ENCODE measurements around the gene GPR137B. TPM values are rescaled to one million over a fixed set of nuclear protein-coding genes. Genes with fewer than 3 reads are reported as not detected.
"Not testable (repeated sequence)": the region's sequence is repeated elsewhere in the genome, so short reads cannot be mapped to it uniquely, and the experiment has no call there.

Gene GPR137B
- polyA plus RNA-seq, 1 donor from 2014 or later = 8.2 TPM

- no peaks in the 10 kb centered on the region for H3K9me3 ChIP-seq (ENCODE audit: low read length)
- no peaks in the 10 kb centered on the region for H3K9me2 ChIP-seq (ENCODE audit: insufficient read depth, low read length)
- TF ChIP-seq, protein P1, sequence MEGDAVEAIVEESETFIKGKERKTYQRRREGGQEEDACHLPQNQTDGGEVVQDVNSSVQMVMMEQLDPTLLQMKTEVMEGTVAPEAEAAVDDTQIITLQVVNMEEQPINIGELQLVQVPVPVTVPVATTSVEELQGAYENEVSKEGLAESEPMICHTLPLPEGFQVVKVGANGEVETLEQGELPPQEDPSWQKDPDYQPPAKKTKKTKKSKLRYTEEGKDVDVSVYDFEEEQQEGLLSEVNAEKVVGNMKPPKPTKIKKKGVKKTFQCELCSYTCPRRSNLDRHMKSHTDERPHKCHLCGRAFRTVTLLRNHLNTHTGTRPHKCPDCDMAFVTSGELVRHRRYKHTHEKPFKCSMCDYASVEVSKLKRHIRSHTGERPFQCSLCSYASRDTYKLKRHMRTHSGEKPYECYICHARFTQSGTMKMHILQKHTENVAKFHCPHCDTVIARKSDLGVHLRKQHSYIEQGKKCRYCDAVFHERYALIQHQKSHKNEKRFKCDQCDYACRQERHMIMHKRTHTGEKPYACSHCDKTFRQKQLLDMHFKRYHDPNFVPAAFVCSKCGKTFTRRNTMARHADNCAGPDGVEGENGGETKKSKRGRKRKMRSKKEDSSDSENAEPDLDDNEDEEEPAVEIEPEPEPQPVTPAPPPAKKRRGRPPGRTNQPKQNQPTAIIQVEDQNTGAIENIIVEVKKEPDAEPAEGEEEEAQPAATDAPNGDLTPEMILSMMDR (IDR thresholded peaks at IDR 0.05; ENCODE audit: poor library complexity, severe bottlenecking) = no peak
- TF ChIP-seq EZH2 (IDR thresholded peaks at IDR 0.05; ENCODE audit: borderline replicate concordance, insufficient read depth, low read length, poor library complexity, severe bottlenecking) (no peak), TAF1 (IDR thresholded peaks at IDR 0.05; ENCODE audit: low read depth) (no peak), EP300 (conservative IDR thresholded peaks at IDR 0.05; ENCODE audit: poor library complexity, severe bottlenecking) (no peak), RAD21 (conservative IDR thresholded peaks at IDR 0.05) (no peak), MXI1 (conservative IDR thresholded peaks at IDR 0.05; ENCODE audit: poor library complexity, severe bottlenecking) (no peak), POLR2AphosphoS5 (IDR thresholded peaks at IDR 0.05) (no peak)
- no peaks in the 10 kb centered on the region for H3K27me3 ChIP-seq (ENCODE audit: insufficient read depth, low read depth, low read length)
- H2AFZ ChIP-seq (ENCODE audit: low read depth, low read length) = no peak overlapping the region
- H3K9ac ChIP-seq (ENCODE audit: low read length) = no peak overlapping the region
- H3K4me3 ChIP-seq (ENCODE audit: low read length) = no peak overlapping the region
- no peaks in the 10 kb centered on the region for H4K20me1 ChIP-seq (ENCODE audit: insufficient read depth)
- no peaks in the 10 kb centered on the region for H3K79me2 ChIP-seq (replicated peaks; ENCODE audit: insufficient read depth, low read length)
- H3F3A ChIP-seq (ENCODE audit: insufficient read depth, low read length, poor library complexity, severe bottlenecking) = no peaks in the 10 kb centered on the region
- H3K4me2 ChIP-seq (ENCODE audit: low read length) = no peak overlapping the region
- no peaks in the 10 kb centered on the region for H3K36me3 ChIP-seq (ENCODE audit: insufficient read depth, low read length)
- no peak overlapping the region for H3K27ac ChIP-seq (ENCODE audit: low read length)
Observed at GRCh38 chr1:236160540-236161127, 18.3 kb downstream of the GPR137B start.

- H3K36me3 ChIP-seq (ENCODE audit: insufficient read depth, low read length) = no peaks in the 10 kb centered on the region
- no peak overlapping the region for H3K9ac ChIP-seq (ENCODE audit: low read length)
- H3F3A ChIP-seq (ENCODE audit: insufficient read depth, low read length, poor library complexity, severe bottlenecking) = no peaks in the 10 kb centered on the region
- H3K79me2 ChIP-seq (replicated peaks; ENCODE audit: insufficient read depth, low read length) = no peaks in the 10 kb centered on the region
- no peaks in the 10 kb centered on the region for H3K9me3 ChIP-seq (ENCODE audit: low read length)
- H3K9me2 ChIP-seq (ENCODE audit: insufficient read depth, low read length) = no peaks in the 10 kb centered on the region
- no peaks in the 10 kb centered on the region for H3K27me3 ChIP-seq (ENCODE audit: insufficient read depth, low read depth, low read length)
- H2AFZ ChIP-seq (ENCODE audit: low read depth, low read length) = no peak overlapping the region
- no peak overlapping the region for H3K27ac ChIP-seq (ENCODE audit: low read length)
- no peaks in the 10 kb centered on the region for H4K20me1 ChIP-seq (ENCODE audit: insufficient read depth)
- no peak overlapping the region for H3K4me3 ChIP-seq (ENCODE audit: low read length)
- no peak overlapping the region for H3K4me2 ChIP-seq (ENCODE audit: low read length)
- TF ChIP-seq RAD21 (conservative IDR thresholded peaks at IDR 0.05) (no peak), MXI1 (conservative IDR thresholded peaks at IDR 0.05; ENCODE audit: poor library complexity, severe bottlenecking) (no peak), EP300 (conservative IDR thresholded peaks at IDR 0.05; ENCODE audit: poor library complexity, severe bottlenecking) (no peak), EZH2 (IDR thresholded peaks at IDR 0.05; ENCODE audit: borderline replicate concordance, insufficient read depth, low read length, poor library complexity, severe bottlenecking) (no peak), POLR2AphosphoS5 (IDR thresholded peaks at IDR 0.05) (no peak)
Observed at GRCh38 chr1:236161230-236161629, 18.9 kb downstream of the GPR137B start.

GRCh38 chr1:236161755-236162154 is 19.4 kb downstream of the GPR137B start:
- not testable (repeated sequence) for H4K20me1 ChIP-seq (ENCODE audit: insufficient read depth); H2AFZ ChIP-seq (ENCODE audit: low read depth, low read length)

More at GRCh38 chr1:236161755-236162154, 19.4 kb downstream of the GPR137B start:
- H3K27me3 ChIP-seq (ENCODE audit: insufficient read depth, low read depth, low read length); H3K27ac ChIP-seq (ENCODE audit: low read length); H3K4me3 ChIP-seq (ENCODE audit: low read length); H3K9me3 ChIP-seq (ENCODE audit: low read length); H3F3A ChIP-seq (ENCODE audit: insufficient read depth, low read length, poor library complexity, severe bottlenecking); H3K36me3 ChIP-seq (ENCODE audit: insufficient read depth, low read length); H3K9me2 ChIP-seq (ENCODE audit: insufficient read depth, low read length); H3K4me2 ChIP-seq (ENCODE audit: low read length); H3K9ac ChIP-seq (ENCODE audit: low read length); H3K79me2 ChIP-seq (replicated peaks; ENCODE audit: insufficient read depth, low read length): not testable (repeated sequence)
